ENCODE measurements around the gene NLRC3.

DNA sequence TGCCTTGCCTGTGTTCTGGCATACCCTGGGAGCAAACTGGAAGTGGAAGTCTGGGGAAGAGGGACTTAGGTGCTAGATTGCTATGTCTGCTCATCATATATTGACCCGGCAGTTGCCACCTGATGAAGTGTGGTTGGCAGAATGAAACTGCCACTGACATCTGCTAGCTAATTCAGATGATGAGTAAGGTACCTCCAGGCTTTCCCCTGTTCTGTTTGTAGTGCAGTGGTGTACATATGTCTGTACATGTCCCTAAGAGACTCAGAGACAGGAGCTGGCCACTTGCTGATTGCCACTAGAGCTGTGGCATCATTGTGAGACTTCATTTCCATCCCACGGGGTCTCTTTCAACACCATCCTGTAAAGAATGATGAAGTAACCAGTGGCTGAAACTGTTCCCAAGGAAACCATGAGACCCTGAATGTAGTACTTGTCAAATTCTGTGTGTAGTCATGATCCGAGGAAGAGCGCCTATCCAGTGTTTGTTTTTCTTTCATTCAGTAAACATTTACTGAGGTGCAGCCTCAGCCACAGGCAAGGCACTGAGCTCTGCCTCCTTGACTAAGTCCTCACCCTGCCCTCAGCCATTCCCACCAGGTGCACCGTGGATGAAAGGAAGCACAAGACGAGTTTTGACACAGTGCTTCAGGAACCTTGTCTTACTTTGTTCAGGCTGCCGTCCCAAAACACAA, 63.2 kb downstream of the NLRC3 start:
- TF ChIP-seq POLR2A (IDR thresholded peaks at IDR 0.05) (no peak), CTCF (IDR thresholded peaks at IDR 0.05 in 8 of 11, conservative IDR thresholded peaks at IDR 0.05 in 3 of 11) (no peak)
